Measurements from ENCODE around the gene MTRR. TPM values are rescaled to one million over a fixed set of nuclear protein-coding genes. Genes with fewer than 3 reads are reported as not detected.
A peak's percentile ranks its signal among the peaks of the same experiment; 100 is the strongest.

Gene MTRR
- total and polyA plus RNA-seq, 9 of the 15 experiments (the other 6 are each of a cell fraction or from before 2014, with no cell fraction given): 39.3 to 84.6 (median 66.2) TPM

DNA sequence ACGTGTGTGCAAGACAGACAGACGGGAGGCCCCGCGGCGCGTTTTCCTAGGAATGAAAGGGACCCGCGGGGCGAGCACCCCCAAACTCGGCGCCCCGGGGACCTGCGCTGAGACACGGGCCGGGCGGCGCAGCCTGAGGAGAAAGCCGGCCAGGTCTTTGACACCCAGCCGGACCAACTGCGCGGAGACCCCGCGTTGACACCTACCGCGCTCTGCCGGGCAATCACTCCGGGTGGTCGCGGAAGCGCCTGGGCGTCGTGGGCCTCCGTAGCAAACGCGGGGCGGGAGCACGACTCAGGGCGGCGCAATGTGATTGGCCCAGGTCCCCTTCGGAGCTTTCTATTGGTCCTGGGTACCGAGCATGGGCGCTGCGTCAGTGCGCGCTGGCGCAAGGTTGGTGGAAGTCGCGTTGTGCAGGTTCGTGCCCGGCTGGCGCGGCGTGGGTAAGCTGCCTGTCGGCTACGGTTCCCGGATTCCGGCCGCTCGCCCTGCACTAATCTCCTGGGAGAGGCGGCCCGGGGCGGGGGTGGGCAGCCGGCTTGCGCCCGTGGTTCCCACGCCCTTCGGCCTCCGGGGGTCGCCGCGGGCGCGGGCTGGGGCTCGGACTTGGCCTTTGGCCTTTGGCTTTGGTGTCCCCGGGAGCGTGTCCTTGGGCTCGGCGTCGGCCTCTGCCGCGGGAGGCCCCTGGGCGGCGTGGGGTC is at the start of gene MTRR, which contains the start of gene FASTKD3 (continued):
- TF ChIP-seq NR2C2 (CRISPR knock-in tag; IDR thresholded peaks at IDR 0.05): 0 out of 2 replicates have a peak, but pooled peaks have one; percentile 20
- peak; percentile 70 for TF ChIP-seq NR2C2 (tag; IDR thresholded peaks at IDR 0.05)
- TF ChIP-seq MTA3 (IDR thresholded peaks at IDR 0.05; ENCODE audit: borderline replicate concordance): peak; percentile 99
- TF ChIP-seq ZNF507 (tag; conservative IDR thresholded peaks at IDR 0.05): no peak
- TF ChIP-seq HNRNPH1 (optimal IDR thresholded peaks at IDR 0.05; ENCODE audit: low read depth, low read length): no peak
- no peak for TF ChIP-seq KAT8 (IDR thresholded peaks at IDR 0.05; ENCODE audit: low read depth)
- TF ChIP-seq, protein P1, sequence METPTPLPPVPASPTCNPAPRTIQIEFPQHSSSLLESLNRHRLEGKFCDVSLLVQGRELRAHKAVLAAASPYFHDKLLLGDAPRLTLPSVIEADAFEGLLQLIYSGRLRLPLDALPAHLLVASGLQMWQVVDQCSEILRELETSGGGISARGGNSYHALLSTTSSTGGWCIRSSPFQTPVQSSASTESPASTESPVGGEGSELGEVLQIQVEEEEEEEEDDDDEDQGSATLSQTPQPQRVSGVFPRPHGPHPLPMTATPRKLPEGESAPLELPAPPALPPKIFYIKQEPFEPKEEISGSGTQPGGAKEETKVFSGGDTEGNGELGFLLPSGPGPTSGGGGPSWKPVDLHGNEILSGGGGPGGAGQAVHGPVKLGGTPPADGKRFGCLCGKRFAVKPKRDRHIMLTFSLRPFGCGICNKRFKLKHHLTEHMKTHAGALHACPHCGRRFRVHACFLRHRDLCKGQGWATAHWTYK (CRISPR knock-in tag; IDR thresholded peaks at IDR 0.05): no peak
- no peak for TF ChIP-seq FOXA1 (IDR thresholded peaks at IDR 0.05; ENCODE audit: borderline replicate concordance)
- TF ChIP-seq DIDO1 (tag; IDR thresholded peaks at IDR 0.05; ENCODE audit: low read depth): peak; percentile 57; the same call in 1 of the 2 replicates
- TF ChIP-seq FOXM1 (IDR thresholded peaks at IDR 0.05; ENCODE audit: low read depth): no peak
- TF ChIP-seq FOXM1 (CRISPR knock-in tag; IDR thresholded peaks at IDR 0.05; ENCODE audit: low read depth): no peak
- TF ChIP-seq, protein P2, sequence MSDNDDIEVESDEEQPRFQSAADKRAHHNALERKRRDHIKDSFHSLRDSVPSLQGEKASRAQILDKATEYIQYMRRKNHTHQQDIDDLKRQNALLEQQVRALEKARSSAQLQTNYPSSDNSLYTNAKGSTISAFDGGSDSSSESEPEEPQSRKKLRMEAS (CRISPR knock-in tag; IDR thresholded peaks at IDR 0.05): peak; percentile 50
- TF ChIP-seq ZBTB7A (IDR thresholded peaks at IDR 0.05; ENCODE audit: borderline replicate concordance, control insufficient read depth, low read depth, low read length): peak; percentile 96
- no peak for TF ChIP-seq ZNF444 (CRISPR knock-in tag; IDR thresholded peaks at IDR 0.05)
- peak; percentile 69 for TF ChIP-seq POLR2B (IDR thresholded peaks at IDR 0.05; ENCODE audit: low read depth, partially characterized antibody)
- peak; percentile 54; the same call in 1 of the 2 replicates for TF ChIP-seq ELF1 (tag; IDR thresholded peaks at IDR 0.05)

Data from K562 (cell line).